ENCODE results near the gene KIAA0319L. TPM values are rescaled to one million over a fixed set of nuclear protein-coding genes. Genes with fewer than 3 reads are reported as not detected.

KIAA0319L gene
- total RNA-seq, 2 donors from 2014 or later, result 58.8 to 79.0 TPM

- Mint-ChIP-seq H3K27ac (no peak overlapping the region), H3K36me3 (ENCODE audit: low read depth) (peaks cover 7% of the 10 kb centered on the region), H3K4me3 (no peak overlapping the region), H3K27me3 (no peaks in the 10 kb centered on the region), H3K4me1 (peaks cover 27% of the 10 kb centered on the region)
- DNase-seq, result no peak
- ATAC-seq, result no peak
- no peaks in the 10 kb centered on the region for H3K9me3 ChIP-seq (ENCODE audit: control insufficient read depth, low read length, poor library complexity, severe bottlenecking)
Measured at GRCh38 chr1:35532497-35533223, 24.5 kb downstream of the KIAA0319L start.

DNA sequence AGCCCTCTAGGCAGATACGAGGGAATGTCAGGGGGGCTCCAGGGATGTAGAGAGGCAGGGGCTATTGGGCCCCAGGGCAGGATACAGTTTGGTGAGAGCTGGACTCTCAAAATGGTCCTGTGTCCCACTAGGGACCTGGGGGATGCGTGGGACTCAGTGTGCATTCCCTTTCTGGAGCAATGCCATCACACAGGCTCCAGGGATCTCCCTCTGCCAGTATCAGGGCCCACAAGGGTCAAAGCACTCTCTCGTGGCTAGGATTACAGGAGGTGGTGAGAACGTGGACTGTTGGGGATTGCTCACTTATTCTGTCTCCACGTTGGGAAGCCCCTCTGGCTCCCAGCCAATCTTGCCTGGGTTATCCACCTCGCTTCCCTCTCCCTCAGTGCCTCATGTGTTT lies 25.8 kb downstream of the KIAA0319L start:
- ATAC-seq (no peak), DNase-seq (no peak)
- no peak overlapping the region for H3K27ac Mint-ChIP-seq
- no peaks in the 10 kb centered on the region for H3K9me3 ChIP-seq (ENCODE audit: control insufficient read depth, low read length, poor library complexity, severe bottlenecking)
- H3K4me3 Mint-ChIP-seq, result no peak overlapping the region
- H3K27me3 Mint-ChIP-seq, result no peaks in the 10 kb centered on the region
- peaks cover 7% of the 10 kb centered on the region for H3K36me3 Mint-ChIP-seq (ENCODE audit: low read depth)
- H3K4me1 Mint-ChIP-seq, result peaks cover 16% of the 10 kb centered on the region

GRCh38 chr1:35530946-35531345 lies 26.3 kb downstream of the KIAA0319L start:
- no peaks in the 10 kb centered on the region for H3K27me3 Mint-ChIP-seq
- peaks cover 7% of the 10 kb centered on the region for H3K36me3 Mint-ChIP-seq (ENCODE audit: low read depth)
- H3K27ac Mint-ChIP-seq, result no peak overlapping the region
- H3K4me1 Mint-ChIP-seq, result peaks cover 11% of the 10 kb centered on the region
- H3K4me3 Mint-ChIP-seq, result no peak overlapping the region
- ATAC-seq, result no peak
- H3K9me3 ChIP-seq (ENCODE audit: control insufficient read depth, low read length, poor library complexity, severe bottlenecking), result no peaks in the 10 kb centered on the region
- no peak for DNase-seq

- H3K4me3 Mint-ChIP-seq, result no peak overlapping the region
- H3K4me1 Mint-ChIP-seq, result peaks cover 4% of the 10 kb centered on the region
- H3K36me3 Mint-ChIP-seq (ENCODE audit: low read depth), result peaks cover 7% of the 10 kb centered on the region
- H3K27ac Mint-ChIP-seq, result no peak overlapping the region
- no peak for ATAC-seq
- no peaks in the 10 kb centered on the region for H3K27me3 Mint-ChIP-seq
- DNase-seq, result no peak
- no peaks in the 10 kb centered on the region for H3K9me3 ChIP-seq (ENCODE audit: control insufficient read depth, low read length, poor library complexity, severe bottlenecking)
Measured at GRCh38 chr1:35530168-35530567, 27.0 kb downstream of the KIAA0319L start.

DNA sequence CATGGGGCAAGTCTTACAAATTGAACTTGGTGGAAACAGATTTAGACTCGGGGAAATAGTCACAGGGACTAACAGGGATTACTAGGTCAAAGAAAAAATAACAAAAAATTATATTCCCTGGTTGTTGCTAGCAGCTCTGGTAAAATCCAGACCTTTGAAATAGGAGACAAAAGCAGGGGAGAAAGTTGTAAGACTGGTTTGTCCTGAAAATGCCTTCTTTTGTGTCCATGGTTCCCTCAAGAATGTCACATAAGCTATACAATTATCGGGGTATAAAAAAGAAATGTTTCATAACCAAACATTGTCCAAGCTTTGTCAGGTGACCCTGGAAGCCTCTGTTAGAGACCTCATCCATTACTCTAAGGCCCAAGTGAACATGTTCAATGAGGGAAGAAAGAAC lies 33.1 kb downstream of the KIAA0319L start:
- H3K27me3 Mint-ChIP-seq, result no peaks in the 10 kb centered on the region
- H3K4me1 Mint-ChIP-seq, result peaks cover 4% of the 10 kb centered on the region
- H3K36me3 Mint-ChIP-seq (ENCODE audit: low read depth), result peaks cover 3% of the 10 kb centered on the region
- H3K4me3 Mint-ChIP-seq, result no peak overlapping the region
- DNase-seq (no peak), ATAC-seq (no peak)
- H3K27ac Mint-ChIP-seq, result no peak overlapping the region
- no peaks in the 10 kb centered on the region for H3K9me3 ChIP-seq (ENCODE audit: control insufficient read depth, low read length, poor library complexity, severe bottlenecking)

DNA sequence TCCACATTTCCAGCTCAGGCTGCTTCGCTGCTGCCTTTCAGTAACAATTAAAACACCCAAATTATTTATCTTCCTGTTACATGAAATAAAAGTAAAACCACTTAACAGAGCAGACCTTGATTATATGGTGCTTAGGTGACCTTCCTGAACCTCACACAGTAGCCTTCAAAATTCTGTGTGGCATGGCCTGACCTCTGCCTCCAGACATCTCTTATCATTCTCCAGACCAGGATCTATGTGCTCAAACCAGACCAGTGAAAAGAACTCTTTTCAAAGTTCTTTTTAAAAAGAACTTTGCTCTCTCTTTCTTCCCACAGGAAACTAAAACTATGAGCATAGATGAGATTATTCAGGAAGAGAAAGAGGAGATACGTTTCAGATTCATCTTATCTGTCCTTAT lies 37.8 kb downstream of the KIAA0319L start:
- ATAC-seq (no peak), DNase-seq (no peak)
- Mint-ChIP-seq H3K4me3 (no peak overlapping the region), H3K27me3 (no peaks in the 10 kb centered on the region), H3K36me3 (ENCODE audit: low read depth) (peaks cover 6% of the 10 kb centered on the region), H3K4me1 (peaks cover 2% of the 10 kb centered on the region), H3K27ac (no peak overlapping the region)
- H3K9me3 ChIP-seq (ENCODE audit: control insufficient read depth, low read length, poor library complexity, severe bottlenecking), result no peaks in the 10 kb centered on the region

DNA sequence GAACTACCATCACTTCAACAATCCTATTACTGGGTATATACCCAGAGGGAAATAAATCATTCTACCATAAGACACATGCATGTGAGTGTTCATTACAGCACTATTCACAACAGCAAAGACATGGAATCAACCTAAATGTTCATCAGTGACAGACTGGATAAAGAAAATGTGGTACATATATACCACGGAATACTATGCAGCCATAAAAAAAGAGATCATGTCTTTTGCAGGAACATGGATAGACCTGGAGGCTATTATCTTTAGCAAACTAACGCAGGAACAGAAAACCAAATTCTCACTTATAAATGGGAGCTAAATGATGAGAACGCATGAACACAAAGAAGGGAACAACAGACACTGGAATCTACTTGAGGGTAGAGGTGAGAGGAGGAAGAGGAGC lies 39.0 kb downstream of the KIAA0319L start:
- ATAC-seq, result no peak

DNA sequence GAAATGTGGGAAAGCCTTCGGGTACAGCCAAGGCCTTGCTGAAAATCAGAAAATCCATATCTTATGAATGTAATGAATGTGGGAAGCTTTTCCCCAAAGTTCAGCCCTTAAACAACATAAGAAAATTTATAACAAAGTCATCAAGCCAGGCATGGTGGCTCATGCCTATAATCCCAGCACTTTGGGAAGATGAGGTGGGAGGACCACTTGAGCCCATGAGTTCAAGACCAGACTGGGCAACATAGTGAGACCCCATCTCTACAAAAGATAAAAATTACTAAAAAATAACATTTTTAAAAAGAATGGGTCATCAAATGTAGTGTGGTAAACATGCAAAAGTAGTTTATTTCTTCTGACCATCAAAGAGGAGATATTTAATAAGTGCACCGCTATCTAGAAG lies 45.9 kb downstream of the KIAA0319L start:
- Mint-ChIP-seq H3K4me1 (peaks cover 32% of the 10 kb centered on the region), H3K4me3 (no peak overlapping the region), H3K36me3 (ENCODE audit: low read depth) (peaks cover 2% of the 10 kb centered on the region), H3K27ac (no peak overlapping the region), H3K27me3 (no peaks in the 10 kb centered on the region)
- H3K9me3 ChIP-seq (ENCODE audit: control insufficient read depth, low read length, poor library complexity, severe bottlenecking), result no peaks in the 10 kb centered on the region
- no peak for ATAC-seq
- DNase-seq, result no peak

More for the DNA sequence above, 39.0 kb downstream of the KIAA0319L start:
- Mint-ChIP-seq H3K27ac (no peak overlapping the region), H3K4me3 (no peak overlapping the region), H3K27me3 (no peaks in the 10 kb centered on the region), H3K36me3 (ENCODE audit: low read depth) (peaks cover 6% of the 10 kb centered on the region), H3K4me1 (peaks cover 2% of the 10 kb centered on the region)
- no peaks in the 10 kb centered on the region for H3K9me3 ChIP-seq (ENCODE audit: control insufficient read depth, low read length, poor library complexity, severe bottlenecking)
- DNase-seq, result no peak

DNA sequence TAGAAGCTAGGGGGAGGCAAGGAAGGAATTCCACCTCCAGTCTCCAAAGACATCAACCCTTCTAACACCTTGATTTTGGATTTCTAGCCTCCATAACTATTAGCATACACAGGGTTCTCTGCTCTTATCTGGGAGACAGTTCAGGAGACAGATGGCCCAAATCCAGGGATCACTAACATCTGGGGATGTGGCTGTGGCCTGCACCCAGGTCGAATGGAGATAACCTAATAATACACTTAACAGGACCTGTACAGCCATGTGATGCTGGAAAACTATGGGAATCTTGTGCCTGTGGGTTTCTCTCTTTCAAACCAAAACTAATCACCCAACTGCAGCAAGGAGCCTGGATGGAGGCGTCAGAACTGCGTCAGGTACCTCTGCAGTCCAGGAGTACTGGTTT lies 47.6 kb downstream of the KIAA0319L start:
- H3K4me3 Mint-ChIP-seq, result no peak overlapping the region
- H3K27me3 Mint-ChIP-seq, result no peaks in the 10 kb centered on the region
- H3K36me3 Mint-ChIP-seq (ENCODE audit: low read depth), result peaks cover 5% of the 10 kb centered on the region
- H3K4me1 Mint-ChIP-seq, result peaks cover 48% of the 10 kb centered on the region
- peak overlapping the region; percentile 99 for H3K27ac Mint-ChIP-seq
- DNase-seq (no peak), ATAC-seq (no peak)
- H3K9me3 ChIP-seq (ENCODE audit: control insufficient read depth, low read length, poor library complexity, severe bottlenecking), result no peaks in the 10 kb centered on the region

GRCh38 chr1:35507947-35508346 lies 49.3 kb downstream of the KIAA0319L start:
- Mint-ChIP-seq H3K4me1 (peaks cover 49% of the 10 kb centered on the region), H3K4me3 (no peak overlapping the region)

GRCh38 chr1:35506960-35507912 lies 50.0 kb downstream of the KIAA0319L start:
- Mint-ChIP-seq H3K27ac (peak overlapping the region; percentile 99), H3K27me3 (no peaks in the 10 kb centered on the region), H3K36me3 (ENCODE audit: low read depth) (peaks cover 9% of the 10 kb centered on the region), H3K4me3 (peak overlapping the region; percentile 84), H3K4me1 (peaks cover 53% of the 10 kb centered on the region)
- ATAC-seq (peak; percentile 20), DNase-seq (peak in 1 of 3 donors; percentile 14)
- no peaks in the 10 kb centered on the region for H3K9me3 ChIP-seq (ENCODE audit: control insufficient read depth, low read length, poor library complexity, severe bottlenecking)

More at GRCh38 chr1:35507947-35508346, 49.3 kb downstream of the KIAA0319L start:
- peaks cover 7% of the 10 kb centered on the region for H3K36me3 Mint-ChIP-seq (ENCODE audit: low read depth)
- H3K27me3 Mint-ChIP-seq, result no peaks in the 10 kb centered on the region
- peak overlapping the region; percentile 99 for H3K27ac Mint-ChIP-seq
- no peaks in the 10 kb centered on the region for H3K9me3 ChIP-seq (ENCODE audit: control insufficient read depth, low read length, poor library complexity, severe bottlenecking)
- no peak for ATAC-seq
- no peak for DNase-seq

DNA sequence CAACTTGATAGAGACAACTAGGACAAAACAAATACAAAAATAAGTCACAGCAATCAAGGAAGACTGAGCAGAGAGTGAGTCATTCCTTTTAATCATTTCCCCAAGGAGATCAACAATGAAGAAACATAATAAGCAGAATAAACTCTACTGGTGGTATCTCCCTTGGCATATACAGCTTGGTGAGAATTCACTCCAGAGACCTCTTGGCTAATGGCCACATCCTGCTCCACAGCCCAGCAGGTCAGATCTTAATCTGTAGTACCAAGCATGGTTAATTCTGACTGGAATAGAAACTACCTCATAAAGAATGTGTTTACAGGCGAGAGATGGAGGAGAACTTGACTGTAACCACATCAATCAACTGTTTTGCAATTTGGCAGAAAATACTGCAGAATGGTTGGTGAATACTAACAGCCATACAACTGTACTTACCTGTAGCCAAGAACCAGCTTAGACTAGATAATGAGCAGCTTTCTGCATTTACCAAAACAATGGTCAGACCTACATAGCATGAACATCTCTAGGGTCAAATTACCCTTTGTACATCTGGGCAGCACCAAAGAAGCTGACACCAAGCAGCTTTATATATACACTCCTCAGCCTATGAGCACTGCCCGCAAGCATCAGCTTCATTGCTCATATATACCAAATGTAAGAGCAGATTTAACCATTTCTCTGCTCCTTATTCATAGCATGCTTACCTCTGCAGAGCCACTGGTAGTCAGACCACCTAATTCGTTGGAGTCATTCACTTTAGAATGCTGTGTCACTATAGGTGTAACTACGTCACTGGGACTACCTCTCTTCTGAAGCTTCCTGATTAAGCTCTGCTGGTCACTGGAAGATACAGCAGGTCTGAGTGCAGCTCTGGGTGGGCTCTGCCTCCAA lies 51.0 kb downstream of the KIAA0319L start:
- Mint-ChIP-seq H3K4me3 (peak overlapping the region; percentile 84), H3K36me3 (ENCODE audit: low read depth) (peaks cover 9% of the 10 kb centered on the region), H3K4me1 (peaks cover 55% of the 10 kb centered on the region), H3K27me3 (no peaks in the 10 kb centered on the region), H3K27ac (peak overlapping the region; percentile 99)
- H3K9me3 ChIP-seq (ENCODE audit: control insufficient read depth, low read length, poor library complexity, severe bottlenecking), result no peaks in the 10 kb centered on the region
- DNase-seq (peak in 2 of 3 donors; percentile 26 to 43), ATAC-seq (peak; percentile 87)

All from T-helper 17 cell (primary cell).